Endothelial cell of umbilical vein (primary cell): ENCODE results near the gene MATN4. TPM values are rescaled to one million over a fixed set of nuclear protein-coding genes. Genes with fewer than 3 reads are reported as not detected.

Experiments used
- BruUV-seq: library from RNA; stranded (reverse); fragments of 400-500 nt; replicated peaks from 2 replicates; lab custom pipeline; 2021; lab: Mats Ljungman, UMichigan
- CTCF ChIA-PET: fragments of 300-600, 350-600 bp; sonication (Branson Sonifier 250); formaldehyde crosslinking; loops from one replicate; lab custom pipeline; 2021; ENCODE audit warnings: antibody characterized with exemption, inconsistent platforms; lab: Charles Lee
- POLR2A ChIA-PET: fragments of 300-600, 350-600 bp; sonication (Branson Sonifier 250); formaldehyde crosslinking; loops from one replicate; lab custom pipeline; 2021; ENCODE audit warnings: antibody characterized with exemption, inconsistent platforms; lab: Charles Lee
- DNase-seq: peaks from one replicate; pipeline ENCODE4 v3.0.0-alpha.2; 2011; ENCODE audit warnings: low read depth, low spot score
- FAIRE-seq: peaks from 2 replicates; lab custom pipeline; 2011; peaks lifted over from hg19 to GRCh38; lab: Jason Lieb, UNC
- H2AFZ ChIP-seq: 2 replicates; pipeline ENCODE4 v1.6.0; 2012; ENCODE audit warnings: low read depth, low read length, control low read depth, inconsistent platforms
- H3K27ac ChIP-seq: 2 replicates; pipeline ENCODE4 v1.5.1; 2011; ENCODE audit warnings: low read depth, mild to moderate bottlenecking, control low read depth, low read length, moderate library complexity; ENCODE audit not compliant: insufficient read depth
- H3K27me3 ChIP-seq, 2 experiments: 2 replicates each; pipeline versions ENCODE4 v1.6.0 to v1.6.1; 2011; ENCODE audit warnings: low read length in 2 of 2, mixed read lengths in 1 of 2; ENCODE audit not compliant: control insufficient read depth in 2 of 2, insufficient read depth in 2 of 2
- H3K36me3 ChIP-seq, 2 experiments: 2 replicates in 1 of 2; 3 replicates in 1 of 2; pipeline ENCODE4 v1.5.1; 2011; ENCODE audit warnings: low read length in 2 of 2, mild to moderate bottlenecking in 1 of 2, moderate library complexity in 1 of 2; ENCODE audit not compliant: control insufficient read depth in 2 of 2, insufficient read depth in 2 of 2; ENCODE audit errors: extremely low read depth in 1 of 2
- H3K4me1 ChIP-seq: 3 replicates; pipeline ENCODE4 v1.5.1; 2011; ENCODE audit warnings: mild to moderate bottlenecking, low read length; ENCODE audit not compliant: control insufficient read depth, insufficient read depth; ENCODE audit errors: extremely low read depth
- H3K4me2 ChIP-seq: 2 replicates; pipeline ENCODE4 v1.6.1; 2011; ENCODE audit warnings: low read length, control low read depth, mixed read lengths; ENCODE audit not compliant: insufficient read depth
- H3K4me3 ChIP-seq, 3 experiments: fragments of 200-600 bp in 1 of 3; sonication (generic), shearing (Covaris generic) in 1 of 3; replicated peaks in 1 of 3; 2 replicates each; pipeline ENCODE4 v1.5.1; 2011 to 2016; ENCODE audit warnings: control low read depth in 3 of 3, low read length in 3 of 3, mild to moderate bottlenecking in 2 of 3, inconsistent platforms in 1 of 3, low read depth in 1 of 3, moderate library complexity in 1 of 3; ENCODE audit not compliant: insufficient read depth in 1 of 3
- H3K79me2 ChIP-seq: 2 replicates; pipeline ENCODE4 v1.6.0; 2012; ENCODE audit warnings: low read length, inconsistent platforms; ENCODE audit not compliant: control insufficient read depth, insufficient read depth
- H3K9ac ChIP-seq: replicated peaks from 2 replicates; pipeline ENCODE3; 2011; ENCODE audit warnings: low read length, control low read depth; ENCODE audit not compliant: insufficient read depth; ENCODE audit errors: extremely low read depth
- H3K9me1 ChIP-seq: replicated peaks from 3 replicates; pipeline ENCODE4 v1.6.0; 2011; ENCODE audit warnings: mild to moderate bottlenecking, low read length; ENCODE audit not compliant: control insufficient read depth, insufficient read depth; ENCODE audit errors: extremely low read depth
- H3K9me3 ChIP-seq: replicated peaks from 2 replicates; pipeline ENCODE4 v1.5.1; 2012; ENCODE audit warnings: low read length, inconsistent platforms; ENCODE audit not compliant: control insufficient read depth, insufficient read depth
- H4K20me1 ChIP-seq: replicated peaks from 2 replicates; pipeline ENCODE3; 2011; ENCODE audit warnings: mild to moderate bottlenecking, low read length; ENCODE audit not compliant: control insufficient read depth, insufficient read depth; ENCODE audit errors: extremely low read depth
- EZH2 ChIP-seq: IDR thresholded peaks from 2 replicates; pipeline ENCODE4 v1.6.1; 2012; ENCODE audit warnings: borderline replicate concordance, low read depth, mild to moderate bottlenecking, moderate library complexity, low read length, inconsistent platforms; ENCODE audit not compliant: severe bottlenecking
- FOS ChIP-seq: IDR thresholded peaks from 2 replicates; pipeline ENCODE4 v1.6.1; 2011; ENCODE audit warnings: mild to moderate bottlenecking, low read length, moderate library complexity, borderline replicate concordance; ENCODE audit not compliant: insufficient read depth
- GATA2 ChIP-seq: IDR thresholded peaks from 2 replicates; pipeline ENCODE4 v1.7.0; 2011; ENCODE audit warnings: low read depth, mild to moderate bottlenecking, moderate library complexity, mixed read lengths, low read length; ENCODE audit not compliant: insufficient read length, insufficient read depth
- JUN ChIP-seq: IDR thresholded peaks from 2 replicates; pipeline ENCODE4 v1.6.1; 2011; ENCODE audit warnings: borderline replicate concordance, low read depth; ENCODE audit not compliant: insufficient read length, insufficient read depth
- MYC ChIP-seq: IDR thresholded peaks from one replicate; pipeline ENCODE4 v1.6.1; 2011; ENCODE audit warnings: mild to moderate bottlenecking, low read depth, low read length
- POLR2A ChIP-seq: IDR thresholded peaks from 2 replicates; pipeline ENCODE4 v1.6.1; 2012; ENCODE audit warnings: low read depth, mild to moderate bottlenecking, control low read depth, low read length
- POLR2AphosphoS5 ChIP-seq: IDR thresholded peaks from 2 replicates; pipeline ENCODE4 v1.6.1; 2012; ENCODE audit warnings: low read depth, mild to moderate bottlenecking, control low read depth, low read length, moderate library complexity; ENCODE audit not compliant: insufficient read depth
- dilution Hi-C: fragments of 300-500 bp; cut with MboI; formaldehyde crosslinking; loops from one replicate; pipeline ENCODE4 v1.15.0; 2019; ENCODE audit warnings: low sequenced_read_pairs; ENCODE audit not compliant: extremely low pct_ligation_motif_present
- intact Hi-C: fragments of 100-400 bp; cut with micrococcal nuclease; formaldehyde crosslinking; loops from one replicate; pipeline ENCODE4 v1.10.0; 2022
- polyA plus RNA-seq, 4 experiments: library from polyadenylated mRNA; depleted of rRNA in 3 of 4; stranded (reverse) in 3 of 4; unstranded in 1 of 4; fragments of >200 nt; gene quantifications; 2 replicates each; pipeline versions ENCODE4 v1.2.1 to v1.2.3, GENCODE V29; 2011 to 2012; ENCODE audit warnings: missing spikeins in 1 of 4
- total RNA-seq: library from RNA; stranded (reverse); gene quantifications from 2 replicates; pipeline ENCODE4 v1.2.3, GENCODE V29; 2021
- TF ChIP-seq, protein P1 (sequence below), 2 donors: IDR thresholded peaks; 1 replicate in 1 of 2; 2 replicates in 1 of 2; pipeline ENCODE4 v1.5.1; 2011; ENCODE audit warnings: low read length in 2 of 2, mild to moderate bottlenecking in 2 of 2, moderate library complexity in 2 of 2, control low read depth in 1 of 2, inconsistent platforms in 1 of 2, low read depth in 1 of 2; ENCODE audit not compliant: insufficient read depth in 1 of 2; ENCODE audit errors: extremely low read depth in 1 of 2
- TF ChIP-seq, protein P2 (sequence below): IDR thresholded peaks from 2 replicates; pipeline ENCODE4 v1.6.1; 2011; ENCODE audit not compliant: insufficient read depth, insufficient read length

Gene MATN4
- total and polyA plus RNA-seq, 2 donors (not counting 3 experiments of a cell fraction or from before 2014, with no cell fraction given): 0.10 TPM; not detected in 1

DNA sequence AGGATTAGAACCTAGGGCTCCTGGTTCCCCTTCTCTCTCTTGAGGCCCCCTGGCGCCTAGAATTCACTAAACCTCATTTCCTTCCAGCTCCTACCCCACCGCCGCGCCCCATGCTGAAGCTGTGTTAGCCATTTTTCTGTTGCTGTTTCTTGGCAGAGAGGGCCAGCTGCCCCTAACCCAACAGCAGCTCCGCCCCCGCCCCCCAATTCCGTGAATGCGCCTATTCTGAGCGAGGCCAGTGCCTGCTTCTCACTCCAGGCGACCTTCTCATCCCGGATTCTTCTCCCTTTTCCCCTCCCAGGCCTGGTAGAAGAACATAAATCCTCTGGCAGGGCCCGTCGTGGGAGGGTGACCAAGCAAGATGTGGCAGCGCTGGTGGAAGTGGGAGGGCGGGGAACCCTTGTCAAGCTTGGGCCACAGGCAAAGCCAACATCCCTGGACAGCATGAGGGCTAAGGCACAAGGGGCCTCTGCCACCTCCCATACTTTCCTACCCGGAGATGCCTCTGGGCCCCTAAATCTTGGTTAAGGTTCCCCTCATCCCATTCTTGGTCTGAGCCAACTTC, 941 bp downstream of the MATN4 start:
- Histone ChIP-seq H3K9me3 (no peaks in the 10 kb centered on the region), H3K4me1 (no peaks in the 10 kb centered on the region), H3K4me3 (no peak overlapping the region), H3K27ac (no peak overlapping the region), H3K9ac (no peak overlapping the region), H3K79me2 (no peaks in the 10 kb centered on the region), H2AFZ (no peak overlapping the region), H3K36me3 (no peaks in the 10 kb centered on the region), H3K9me1 (no peaks in the 10 kb centered on the region), H3K4me2 (no peak overlapping the region), H4K20me1 (no peaks in the 10 kb centered on the region), H3K27me3 (peaks cover 15 to 28% of the 10 kb centered on the region in 2 experiments)
- CTCF ChIA-PET: interaction anchor here (1.0 kb wide), 1 partner anchor 130 kb away, joined by 4 read pairs; no protein-coding TSS in a partner anchor
- DNase-seq (no peak), FAIRE-seq (no peak)
- TF ChIP-seq MYC (no peak), POLR2A (no peak), EZH2 (no peak), JUN (no peak), POLR2AphosphoS5 (no peak), GATA2 (no peak), FOS (no peak)
- TF ChIP-seq, protein P1, sequence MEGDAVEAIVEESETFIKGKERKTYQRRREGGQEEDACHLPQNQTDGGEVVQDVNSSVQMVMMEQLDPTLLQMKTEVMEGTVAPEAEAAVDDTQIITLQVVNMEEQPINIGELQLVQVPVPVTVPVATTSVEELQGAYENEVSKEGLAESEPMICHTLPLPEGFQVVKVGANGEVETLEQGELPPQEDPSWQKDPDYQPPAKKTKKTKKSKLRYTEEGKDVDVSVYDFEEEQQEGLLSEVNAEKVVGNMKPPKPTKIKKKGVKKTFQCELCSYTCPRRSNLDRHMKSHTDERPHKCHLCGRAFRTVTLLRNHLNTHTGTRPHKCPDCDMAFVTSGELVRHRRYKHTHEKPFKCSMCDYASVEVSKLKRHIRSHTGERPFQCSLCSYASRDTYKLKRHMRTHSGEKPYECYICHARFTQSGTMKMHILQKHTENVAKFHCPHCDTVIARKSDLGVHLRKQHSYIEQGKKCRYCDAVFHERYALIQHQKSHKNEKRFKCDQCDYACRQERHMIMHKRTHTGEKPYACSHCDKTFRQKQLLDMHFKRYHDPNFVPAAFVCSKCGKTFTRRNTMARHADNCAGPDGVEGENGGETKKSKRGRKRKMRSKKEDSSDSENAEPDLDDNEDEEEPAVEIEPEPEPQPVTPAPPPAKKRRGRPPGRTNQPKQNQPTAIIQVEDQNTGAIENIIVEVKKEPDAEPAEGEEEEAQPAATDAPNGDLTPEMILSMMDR (IDR thresholded peaks at IDR 0.05; ENCODE audit: extremely low read depth in 1 of 2, insufficient read depth in 1 of 2, low read depth in 1 of 2, low read length in 2 of 2): no peak
- TF ChIP-seq, protein P2, sequence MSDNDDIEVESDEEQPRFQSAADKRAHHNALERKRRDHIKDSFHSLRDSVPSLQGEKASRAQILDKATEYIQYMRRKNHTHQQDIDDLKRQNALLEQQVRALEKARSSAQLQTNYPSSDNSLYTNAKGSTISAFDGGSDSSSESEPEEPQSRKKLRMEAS: no peak
- intact Hi-C loops (loop anchor here (1.0 kb wide), 1 partner anchor 464 kb away; no protein-coding TSS in a partner anchor), dilution Hi-C loops (no loop called here)
- POLR2A ChIA-PET: no interaction called here
- BruUV-seq: no TSS peak
